Measurements from ENCODE around the gene ACTR6. TPM values are rescaled to one million over a fixed set of nuclear protein-coding genes. Genes with fewer than 3 reads are reported as not detected.
"Not testable (repeated sequence)": the region's sequence is repeated elsewhere in the genome, so short reads cannot be mapped to it uniquely, and the experiment has no call there.

The ACTR6 gene
- total RNA-seq, 2 experiments from 2014 or later: 29.5 to 34.8 TPM

- Mint-ChIP-seq H3K27me3 (ENCODE audit: low read depth) (no peaks in the 10 kb centered on the region), H3K4me3 (no peak overlapping the region), H3K4me1 (ENCODE audit: low read depth) (peaks cover 9% of the 10 kb centered on the region), H3K27ac (no peak overlapping the region), H3K9me3 (ENCODE audit: insufficient read depth) (no peaks in the 10 kb centered on the region), H3K36me3 (ENCODE audit: low read depth) (peaks cover 26% of the 10 kb centered on the region)
- DNase-seq: no peak
- ChIA-PET CTCF (no interaction called here), POLR2A (no interaction called here)
- ATAC-seq: no peak
Measured at GRCh38 chr12:100207311-100207710, 6.7 kb downstream of the ACTR6 start.

- no peaks in the 10 kb centered on the region for H3K27me3 Mint-ChIP-seq (ENCODE audit: low read depth)
- DNase-seq (no peak), ATAC-seq (no peak)
- POLR2A ChIA-PET: no interaction called here
- peaks cover 1% of the 10 kb centered on the region for H3K4me1 Mint-ChIP-seq (ENCODE audit: low read depth)
- no peaks in the 10 kb centered on the region for H3K9me3 Mint-ChIP-seq (ENCODE audit: insufficient read depth)
- no peak overlapping the region for H3K4me3 Mint-ChIP-seq
- no peak overlapping the region for H3K27ac Mint-ChIP-seq
- peaks cover 33% of the 10 kb centered on the region for H3K36me3 Mint-ChIP-seq (ENCODE audit: low read depth)
- CTCF ChIA-PET: no interaction called here
Measured at GRCh38 chr12:100208834-100209233, 8.2 kb downstream of the ACTR6 start.

GRCh38 chr12:100211698-100212097 is 11.1 kb downstream of the ACTR6 start:
- ATAC-seq (no peak), DNase-seq (no peak)
- ChIA-PET CTCF (interaction anchor here (0.8 kb wide), 1 partner anchor 11 kb away, joined by 3 read pairs; the partner anchor contains the start of gene ACTR6), POLR2A (no interaction called here)
- Mint-ChIP-seq H3K9me3 (ENCODE audit: insufficient read depth) (no peaks in the 10 kb centered on the region), H3K4me1 (ENCODE audit: low read depth) (no peaks in the 10 kb centered on the region), H3K36me3 (ENCODE audit: low read depth) (peaks cover 38% of the 10 kb centered on the region), H3K4me3 (no peak overlapping the region), H3K27me3 (ENCODE audit: low read depth) (no peaks in the 10 kb centered on the region), H3K27ac (no peak overlapping the region)

GRCh38 chr12:100213016-100213891 is 12.6 kb downstream of the ACTR6 start:
- no peak overlapping the region for H3K27ac Mint-ChIP-seq
- ATAC-seq (no peak), DNase-seq (no peak)
- H3K27me3 Mint-ChIP-seq (ENCODE audit: low read depth): no peaks in the 10 kb centered on the region
- H3K4me1 Mint-ChIP-seq (ENCODE audit: low read depth): no peaks in the 10 kb centered on the region
- ChIA-PET POLR2A (no interaction called here), CTCF (interaction anchor here (1.4 kb wide), 1 partner anchor 58 kb away, joined by 6 read pairs; no protein-coding TSS in a partner anchor)
- no peaks in the 10 kb centered on the region for H3K9me3 Mint-ChIP-seq (ENCODE audit: insufficient read depth)
- H3K4me3 Mint-ChIP-seq: no peak overlapping the region
- peaks cover 36% of the 10 kb centered on the region for H3K36me3 Mint-ChIP-seq (ENCODE audit: low read depth)

- POLR2A ChIA-PET: no interaction called here
- Mint-ChIP-seq H3K4me1 (ENCODE audit: low read depth) (no peaks in the 10 kb centered on the region), H3K27ac (no peak overlapping the region), H3K9me3 (ENCODE audit: insufficient read depth) (no peaks in the 10 kb centered on the region), H3K36me3 (ENCODE audit: low read depth) (peaks cover 33% of the 10 kb centered on the region), H3K27me3 (ENCODE audit: low read depth) (no peaks in the 10 kb centered on the region), H3K4me3 (no peak overlapping the region)
- CTCF ChIA-PET: interaction anchor here (1.0 to 1.4 kb wide), 2 partner anchors 20 to 59 kb away, joined by 3 to 6 read pairs; no protein-coding TSS in a partner anchor
- no peak for DNase-seq
- ATAC-seq: no peak
Measured at GRCh38 chr12:100214518-100214917, 13.9 kb downstream of the ACTR6 start.

- Mint-ChIP-seq H3K4me1 (ENCODE audit: low read depth) (no peaks in the 10 kb centered on the region), H3K9me3 (ENCODE audit: insufficient read depth) (no peaks in the 10 kb centered on the region), H3K36me3 (ENCODE audit: low read depth) (peaks cover 33% of the 10 kb centered on the region), H3K27me3 (ENCODE audit: low read depth) (no peaks in the 10 kb centered on the region), H3K27ac (no peak overlapping the region), H3K4me3 (no peak overlapping the region)
- ChIA-PET CTCF (interaction anchor here (1.0 kb wide), 1 partner anchor 19 kb away, joined by 3 read pairs; no protein-coding TSS in a partner anchor), POLR2A (no interaction called here)
- DNase-seq: no peak
- ATAC-seq: no peak
Measured at GRCh38 chr12:100215209-100215608, 14.6 kb downstream of the ACTR6 start.

- H3K4me1 Mint-ChIP-seq (ENCODE audit: low read depth): no peaks in the 10 kb centered on the region
- no peak overlapping the region for H3K4me3 Mint-ChIP-seq
- no peak overlapping the region for H3K27ac Mint-ChIP-seq
- POLR2A ChIA-PET: no interaction called here
- CTCF ChIA-PET: no interaction called here
- DNase-seq: no peak
- no peak for ATAC-seq
- H3K27me3 Mint-ChIP-seq (ENCODE audit: low read depth): no peaks in the 10 kb centered on the region
- H3K9me3 Mint-ChIP-seq (ENCODE audit: insufficient read depth): no peaks in the 10 kb centered on the region
- H3K36me3 Mint-ChIP-seq (ENCODE audit: low read depth): peaks cover 32% of the 10 kb centered on the region
Measured at GRCh38 chr12:100216337-100216736, 15.7 kb downstream of the ACTR6 start.

GRCh38 chr12:100219328-100220109 is 18.9 kb downstream of the ACTR6 start:
- H3K36me3 Mint-ChIP-seq (ENCODE audit: low read depth): peaks cover 28% of the 10 kb centered on the region
- no peaks in the 10 kb centered on the region for H3K4me1 Mint-ChIP-seq (ENCODE audit: low read depth)
- H3K4me3 Mint-ChIP-seq: no peak overlapping the region
- ChIA-PET POLR2A (no interaction called here), CTCF (interaction anchor here (1.2 kb wide), 1 partner anchor 13 kb away, joined by 3 read pairs; no protein-coding TSS in a partner anchor)
- H3K9me3 Mint-ChIP-seq (ENCODE audit: insufficient read depth): no peaks in the 10 kb centered on the region
- no peak overlapping the region for H3K27ac Mint-ChIP-seq
- no peaks in the 10 kb centered on the region for H3K27me3 Mint-ChIP-seq (ENCODE audit: low read depth)
- no peak for DNase-seq
- no peak for ATAC-seq

GRCh38 chr12:100221523-100221922 is 20.9 kb downstream of the ACTR6 start:
- ATAC-seq (no peak), DNase-seq (no peak)
- no peaks in the 10 kb centered on the region for H3K9me3 Mint-ChIP-seq (ENCODE audit: insufficient read depth)
- peaks cover 28% of the 10 kb centered on the region for H3K36me3 Mint-ChIP-seq (ENCODE audit: low read depth)
- ChIA-PET POLR2A (interaction anchor here (0.7 kb wide), 1 partner anchor 1672 kb away, joined by 3 read pairs; no protein-coding TSS in a partner anchor), CTCF (no interaction called here)
- H3K4me3 Mint-ChIP-seq: no peak overlapping the region
- H3K27ac Mint-ChIP-seq: no peak overlapping the region
- H3K27me3 Mint-ChIP-seq (ENCODE audit: low read depth): no peaks in the 10 kb centered on the region
- H3K4me1 Mint-ChIP-seq (ENCODE audit: low read depth): no peaks in the 10 kb centered on the region

- CTCF ChIA-PET; H3K9me3 Mint-ChIP-seq (ENCODE audit: insufficient read depth); H3K27me3 Mint-ChIP-seq (ENCODE audit: low read depth); H3K4me1 Mint-ChIP-seq (ENCODE audit: low read depth); DNase-seq; H3K27ac Mint-ChIP-seq; ATAC-seq; H3K4me3 Mint-ChIP-seq: not testable (repeated sequence)
- POLR2A ChIA-PET: interaction anchor here (0.7 kb wide), 1 partner anchor 1672 kb away, joined by 3 read pairs; no protein-coding TSS in a partner anchor
- H3K36me3 Mint-ChIP-seq (ENCODE audit: low read depth): peaks cover 26% of the 10 kb centered on the region
Measured at GRCh38 chr12:100222173-100222572, 21.6 kb downstream of the ACTR6 start.

GRCh38 chr12:100225491-100225890 is 24.9 kb downstream of the ACTR6 start:
- Mint-ChIP-seq H3K4me1 (ENCODE audit: low read depth) (no peaks in the 10 kb centered on the region), H3K9me3 (ENCODE audit: insufficient read depth) (no peaks in the 10 kb centered on the region), H3K4me3 (no peak overlapping the region), H3K27me3 (ENCODE audit: low read depth) (no peaks in the 10 kb centered on the region), H3K27ac (no peak overlapping the region), H3K36me3 (ENCODE audit: low read depth) (peaks cover 17% of the 10 kb centered on the region)
- POLR2A ChIA-PET: no interaction called here
- ATAC-seq: no peak
- no peak for DNase-seq
- CTCF ChIA-PET: interaction anchor here (0.9 to 1.1 kb wide), 2 partner anchors 9 kb away, joined by 3 to 4 read pairs; no protein-coding TSS in a partner anchor
